GM08714 (cell line): Measurements from ENCODE around the gene SCTR.
"Not testable (repeated sequence)": the region's sequence is repeated elsewhere in the genome, so short reads cannot be mapped to it uniquely, and the experiment has no call there.

Experiments
- H3K4me3 ChIP-seq: fragments of 200-500 bp; sonication (Bioruptor generic); 2 replicates; pipeline ENCODE4 v1.5.1; 2014; ENCODE audit warnings: mild to moderate bottlenecking, low read length, inconsistent platforms
- ZNF274 ChIP-seq: IDR thresholded peaks from 2 replicates; pipeline ENCODE4 v1.6.1; 2012; ENCODE audit warnings: mild to moderate bottlenecking, low read depth, low read length

Gene SCTR

DNA sequence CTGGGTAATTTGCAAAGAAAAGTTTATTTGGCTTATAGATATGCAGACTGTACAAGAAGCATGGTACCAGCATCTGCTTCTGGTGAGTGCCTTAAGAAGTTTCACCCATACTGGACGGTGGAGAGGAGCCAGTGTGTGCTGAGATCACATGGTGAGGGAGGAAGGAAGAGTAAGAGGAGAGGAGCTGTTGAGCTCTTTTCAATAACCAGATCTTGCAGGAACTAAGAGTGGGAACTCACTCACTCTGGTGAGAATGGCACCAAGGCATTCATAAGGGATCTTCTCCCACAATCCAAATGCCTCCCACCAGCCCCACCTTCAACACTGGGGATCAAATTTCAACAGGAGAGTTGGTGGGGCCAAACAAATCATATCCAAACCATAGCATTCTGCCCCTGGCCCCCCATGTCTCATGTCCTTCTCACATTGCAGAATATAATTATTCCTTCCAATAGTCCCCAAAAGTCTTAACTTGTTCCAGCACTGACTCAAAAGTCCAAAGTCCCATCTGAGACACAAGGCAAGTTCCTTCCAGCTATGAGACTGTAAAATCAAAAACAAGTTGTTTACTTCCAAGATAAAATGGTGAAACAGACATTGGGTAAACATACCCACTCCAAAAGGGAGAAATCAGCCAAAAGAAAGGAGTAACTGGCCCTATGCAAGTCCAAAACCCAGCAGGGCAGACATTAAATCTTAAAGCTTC is 104.3 kb downstream of the SCTR start:
- no peak for TF ChIP-seq ZNF274
- H3K4me3 ChIP-seq = no peak overlapping the region

DNA sequence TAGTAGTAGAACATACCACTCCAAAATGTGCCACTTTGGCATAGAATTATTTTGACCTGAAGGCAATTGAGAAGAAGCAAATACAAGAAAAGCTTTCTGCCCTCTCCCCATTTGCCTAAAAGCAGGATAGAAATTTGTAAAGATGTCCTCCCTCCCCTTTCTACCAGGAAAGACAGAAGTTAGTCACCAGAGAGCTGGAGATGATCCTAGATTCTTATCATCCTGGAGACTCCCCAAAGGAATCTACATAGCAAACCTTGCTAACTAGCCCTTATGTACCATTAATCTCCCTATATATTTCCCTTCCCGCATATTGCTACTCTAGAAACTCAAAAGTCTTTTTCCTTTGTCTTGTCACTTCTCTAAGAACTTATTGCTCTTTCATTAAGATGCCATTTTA is 105.2 kb downstream of the SCTR start:
- TF ChIP-seq ZNF274 = no peak

DNA sequence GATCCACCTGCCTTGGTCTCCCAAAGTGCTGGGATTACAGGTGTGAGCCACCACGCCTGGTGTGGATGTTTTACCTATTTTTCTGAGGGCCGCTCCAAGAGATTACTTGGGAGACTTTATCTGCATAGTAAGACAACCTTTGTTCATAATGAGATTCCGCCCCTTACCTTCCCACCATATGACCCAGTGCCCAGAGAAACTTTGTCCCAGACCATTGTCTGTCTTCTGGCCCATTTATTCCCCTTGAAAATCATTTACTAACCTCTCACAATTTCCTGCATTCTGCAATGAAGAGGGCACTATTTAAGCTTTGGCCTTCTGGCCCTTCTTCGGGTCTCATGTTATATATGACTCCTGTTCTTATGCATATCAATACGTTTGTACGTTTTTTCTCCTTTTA is 106.4 kb downstream of the SCTR start:
- H3K4me3 ChIP-seq = no peak overlapping the region
- TF ChIP-seq ZNF274 = no peak

More for the DNA sequence above, 105.2 kb downstream of the SCTR start:
- H3K4me3 ChIP-seq = no peak overlapping the region

GRCh38 chr2:119416299-119416923 is 107.9 kb downstream of the SCTR start:
- H3K4me3 ChIP-seq = no peak overlapping the region
- TF ChIP-seq ZNF274 = no peak

DNA sequence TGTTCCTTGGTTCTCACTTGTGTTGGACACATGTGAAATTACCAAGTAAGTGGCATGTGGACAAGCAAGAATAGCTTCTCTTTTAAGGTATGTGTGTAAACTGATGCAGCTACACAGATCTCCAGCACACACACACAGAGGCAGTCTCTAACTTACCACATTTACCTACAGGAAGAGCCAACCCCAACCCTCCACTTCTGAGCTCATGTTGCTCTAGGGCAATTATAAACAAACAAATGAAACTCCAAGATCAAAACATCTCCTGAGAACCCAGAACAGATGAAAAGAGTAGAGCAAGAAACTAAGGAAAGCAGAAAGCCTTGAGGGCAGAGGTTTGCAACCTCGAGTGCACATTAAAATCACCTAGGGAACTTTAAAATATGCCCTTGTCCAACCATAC is 108.7 kb downstream of the SCTR start:
- no peak for TF ChIP-seq ZNF274
- no peak overlapping the region for H3K4me3 ChIP-seq

- no peak overlapping the region for H3K4me3 ChIP-seq
- TF ChIP-seq ZNF274 = no peak
Measured at GRCh38 chr2:119414894-119415293, 109.4 kb downstream of the SCTR start.

GRCh38 chr2:119409506-119409905 is 114.8 kb downstream of the SCTR start:
- no peak overlapping the region for H3K4me3 ChIP-seq
- no peak for TF ChIP-seq ZNF274

DNA sequence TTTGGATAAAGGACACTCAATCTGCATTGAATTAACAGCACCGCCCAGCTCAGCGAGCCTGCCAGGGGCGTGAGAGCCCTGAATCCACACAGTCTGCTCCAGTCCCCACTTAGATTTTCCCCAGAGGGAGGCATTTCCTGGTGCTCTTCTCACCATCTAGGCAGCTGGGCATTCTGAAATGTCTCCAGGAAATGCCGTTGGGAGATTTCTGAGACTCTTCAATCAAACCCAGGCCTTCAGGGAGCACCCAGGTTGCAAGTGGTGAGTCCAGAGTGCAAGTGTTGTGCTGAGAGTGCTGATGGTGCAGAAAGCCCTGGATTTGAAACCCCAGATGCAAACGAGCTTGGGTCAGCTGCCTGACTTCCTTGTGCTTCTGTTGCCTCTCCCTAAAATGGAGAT is 116.1 kb downstream of the SCTR start:
- TF ChIP-seq ZNF274 = no peak

DNA sequence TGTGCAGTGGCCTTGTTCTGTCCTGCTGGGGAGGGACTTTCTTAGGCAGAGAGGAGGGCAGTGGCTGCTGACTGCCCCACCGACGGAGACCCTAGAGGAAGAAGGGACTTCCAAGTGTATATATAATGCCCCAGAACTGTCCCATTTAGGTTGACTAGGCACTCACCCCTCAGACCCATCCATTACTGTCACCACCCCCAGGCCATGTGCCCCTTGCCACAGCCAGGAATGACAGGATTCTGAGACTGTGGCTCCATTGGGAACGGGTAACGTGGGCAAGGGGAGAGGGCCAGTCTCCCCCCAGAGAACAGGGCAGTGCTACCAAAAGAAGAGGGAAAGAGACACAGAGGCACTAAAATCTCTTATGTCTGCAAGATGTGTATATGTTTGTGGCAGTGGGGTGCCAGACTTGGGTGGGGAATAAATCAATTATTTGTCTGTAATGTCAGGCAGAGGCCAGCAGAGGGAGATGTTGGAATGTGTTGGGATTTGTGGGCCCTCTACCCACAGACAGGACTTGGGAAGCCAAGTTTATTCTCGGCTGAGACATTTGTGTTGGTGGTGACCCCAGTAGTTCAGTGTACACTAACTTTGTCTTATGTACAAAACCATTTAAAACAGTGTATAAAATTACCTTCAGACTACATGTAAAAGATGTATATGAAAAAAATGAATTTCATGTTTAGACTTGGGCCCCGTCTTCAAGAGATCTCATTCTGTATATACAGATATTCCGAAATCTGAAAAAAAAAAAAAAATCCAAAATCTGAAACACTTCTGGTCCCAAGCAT is 116.7 kb downstream of the SCTR start:
- no peak overlapping the region for H3K4me3 ChIP-seq
- TF ChIP-seq ZNF274 = no peak

More for the DNA sequence above, 116.1 kb downstream of the SCTR start:
- no peak overlapping the region for H3K4me3 ChIP-seq

DNA sequence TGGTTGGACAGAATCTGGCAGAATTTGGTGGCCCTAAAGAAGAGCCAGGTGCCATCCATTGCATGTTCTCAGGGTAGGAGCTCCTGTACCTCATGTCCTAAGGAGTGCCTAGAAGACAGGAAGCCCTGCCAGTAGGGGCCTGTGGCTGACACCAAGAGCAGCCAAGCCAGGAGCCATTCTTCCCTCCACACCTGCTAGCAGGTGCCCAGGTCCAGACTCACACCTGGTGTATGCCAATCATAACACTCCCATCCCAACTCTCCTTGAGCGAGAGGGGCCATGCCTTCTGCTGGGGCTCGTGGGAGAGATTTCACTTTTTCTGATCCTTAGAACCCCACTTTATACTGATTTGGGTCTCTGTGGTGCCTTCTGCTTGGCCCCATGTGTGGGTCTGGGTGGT is 119.1 kb downstream of the SCTR start:
- no peak for TF ChIP-seq ZNF274
- H3K4me3 ChIP-seq = no peak overlapping the region

- not testable (repeated sequence) for H3K4me3 ChIP-seq
Measured at GRCh38 chr2:119403618-119404017, 120.7 kb downstream of the SCTR start.

DNA sequence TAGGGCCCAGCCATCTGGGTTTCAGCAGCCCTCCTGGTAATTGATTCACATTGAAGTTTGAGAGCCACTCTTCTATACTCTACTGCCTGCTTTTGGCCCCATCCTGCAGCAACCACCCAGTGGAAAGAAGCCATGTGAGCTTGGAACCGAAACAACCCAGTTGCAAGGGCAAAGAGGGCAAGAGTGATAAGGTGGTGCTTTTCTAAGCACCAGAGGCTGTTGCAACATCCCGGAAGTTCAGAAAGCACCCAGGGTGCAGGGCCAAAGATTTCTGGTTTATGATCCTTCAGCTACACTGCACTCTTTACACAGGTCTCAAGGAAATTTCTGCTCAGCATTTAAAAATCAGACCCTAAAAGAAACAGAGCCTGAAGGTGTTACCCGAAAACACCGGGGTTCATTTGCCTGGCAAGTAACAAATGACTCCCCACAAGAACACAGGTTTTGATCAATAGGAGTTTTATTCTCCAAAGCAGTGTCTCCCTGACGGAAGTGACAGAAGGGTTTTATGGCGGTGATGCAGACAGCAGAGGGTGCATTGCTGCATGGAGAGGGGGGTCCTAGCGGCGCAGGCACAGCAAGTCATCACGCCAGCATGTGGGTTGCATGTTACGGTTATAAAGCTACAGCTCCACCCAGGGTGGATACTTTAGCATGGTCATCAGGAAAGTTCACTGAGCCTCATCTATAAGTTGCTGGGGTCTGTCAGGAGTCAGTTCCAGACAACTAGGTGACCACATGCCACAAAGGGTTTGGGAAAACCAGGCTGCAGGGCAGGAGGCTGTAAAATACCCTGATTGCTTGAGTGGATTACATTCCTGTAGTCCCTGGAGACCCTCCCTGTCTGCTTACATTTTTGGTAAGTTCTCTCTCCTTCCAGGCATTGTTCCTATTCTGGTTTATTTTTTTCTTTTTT is 121.4 kb downstream of the SCTR start:
- H3K4me3 ChIP-seq = no peak overlapping the region
- no peak for TF ChIP-seq ZNF274

- no peak overlapping the region for H3K4me3 ChIP-seq
- TF ChIP-seq ZNF274 = no peak
Measured at GRCh38 chr2:119402106-119402505, 122.2 kb downstream of the SCTR start.

GRCh38 chr2:119397196-119397595 is 127.1 kb downstream of the SCTR start:
- TF ChIP-seq ZNF274 = no peak

More at GRCh38 chr2:119397196-119397595, 127.1 kb downstream of the SCTR start:
- H3K4me3 ChIP-seq = no peak overlapping the region
